ACC112 (cell line): ENCODE results near the gene CCNK.

Experiments used
- H2AFZ ChIP-seq: fragments of 200-600 bp; sonication (generic); one replicate; pipeline ENCODE4 v1.6.0; 2017; ENCODE audit warnings: antibody characterized with exemption, low read length; ENCODE audit not compliant: unreplicated experiment
- H3K27ac ChIP-seq: fragments of 200-600 bp; sonication (generic); 2 replicates; pipeline ENCODE4 v1.5.1; 2014; ENCODE audit warnings: low read depth, mild to moderate bottlenecking, antibody characterized with exemption, low read length, moderate library complexity
- H3K27me3 ChIP-seq: fragments of 200-600 bp; sonication (generic); 2 replicates; pipeline ENCODE4 v1.6.1; 2014; ENCODE audit warnings: mild to moderate bottlenecking, antibody characterized with exemption, low read length, moderate library complexity, mixed read lengths; ENCODE audit not compliant: insufficient read depth
- H3K36me3 ChIP-seq: fragments of 200-600 bp; sonication (generic); 2 replicates; pipeline ENCODE4 v1.6.1; 2016; ENCODE audit warnings: mild to moderate bottlenecking, antibody characterized with exemption, low read length, moderate library complexity, mixed read lengths; ENCODE audit not compliant: insufficient read depth
- H3K4me1 ChIP-seq: fragments of 200-600 bp; sonication (generic); one replicate; pipeline ENCODE4 v1.6.1; 2016; ENCODE audit warnings: low read length, mixed read lengths; ENCODE audit not compliant: insufficient read depth, unreplicated experiment, control insufficient read depth
- H3K4me3 ChIP-seq: fragments of 200-600 bp; sonication (generic); 2 replicates; pipeline ENCODE4 v1.5.1; 2014; ENCODE audit warnings: mild to moderate bottlenecking, low read depth, low read length
- H3K79me2 ChIP-seq: fragments of 200-600 bp; sonication (generic); one replicate; pipeline ENCODE4 v1.6.0; 2016; ENCODE audit warnings: low read length; ENCODE audit not compliant: control insufficient read depth, unreplicated experiment, insufficient read depth

CCNK gene

DNA sequence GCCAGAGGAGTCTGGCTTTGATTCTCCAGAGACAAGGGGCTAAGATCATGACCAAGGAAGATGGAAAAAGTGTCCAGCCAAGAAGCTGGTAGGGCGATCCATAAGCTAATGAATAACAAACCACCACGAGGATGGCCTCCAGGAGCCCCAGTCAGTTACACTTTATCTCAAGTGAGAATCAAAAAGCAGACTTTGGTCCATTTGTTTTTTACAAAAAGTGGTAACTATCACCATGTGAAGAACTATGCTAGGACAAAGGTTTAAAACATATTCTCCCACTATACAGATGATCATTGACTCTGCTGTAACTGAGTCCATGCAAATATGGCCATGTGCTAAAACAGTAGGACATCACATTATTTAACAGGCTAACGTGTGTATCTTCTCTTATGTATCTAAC lies 14.5 kb upstream of the CCNK start:
- Histone ChIP-seq H2AFZ (no peak overlapping the region), H3K4me1 (no peaks in the 10 kb centered on the region), H3K36me3 (peaks cover 11% of the 10 kb centered on the region; the same call in 1 of the 2 replicates), H3K27me3 (no peaks in the 10 kb centered on the region), H3K4me3 (no peak overlapping the region), H3K27ac (no peak overlapping the region), H3K79me2 (peaks cover 53% of the 10 kb centered on the region)

DNA sequence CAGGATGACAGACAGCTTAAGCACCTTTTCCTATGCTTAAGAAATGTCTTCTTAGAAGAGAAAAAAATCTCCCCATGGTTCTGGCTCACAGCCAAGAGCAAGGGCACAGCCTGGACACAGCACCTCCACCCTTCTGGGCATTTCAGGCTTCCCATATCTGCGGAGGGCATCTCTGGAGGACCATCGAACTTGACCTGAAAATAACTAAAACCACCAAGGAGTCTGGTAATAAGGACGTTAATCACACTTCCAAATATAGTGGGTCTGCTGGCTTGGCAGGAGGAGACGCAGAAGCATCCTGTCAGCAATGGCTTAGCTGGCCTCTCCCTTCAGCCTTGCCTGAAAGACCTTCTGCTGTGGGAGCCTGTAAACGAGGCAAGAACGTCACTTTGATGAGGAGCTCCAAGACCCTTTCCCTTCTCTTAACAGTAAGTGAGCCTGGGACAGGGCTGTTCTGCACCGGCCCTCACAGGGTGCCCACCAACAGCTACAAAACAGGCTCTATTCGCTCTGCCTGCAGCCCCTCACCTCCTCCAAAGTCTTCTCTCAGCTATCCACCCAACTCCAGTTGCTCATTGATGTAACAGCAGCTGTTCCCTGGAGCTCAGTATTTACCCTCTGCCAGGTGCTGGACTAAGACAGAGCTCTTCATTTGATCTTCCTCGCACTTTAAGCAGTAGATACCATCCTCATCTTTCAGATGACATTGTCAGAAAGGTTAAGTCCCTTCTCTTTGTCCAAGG lies 13.7 kb upstream of the CCNK start:
- Histone ChIP-seq H3K79me2 (peaks cover 59% of the 10 kb centered on the region), H3K4me1 (no peaks in the 10 kb centered on the region), H2AFZ (no peak overlapping the region), H3K4me3 (no peak overlapping the region), H3K27ac (no peak overlapping the region), H3K36me3 (peaks cover 4% of the 10 kb centered on the region; the same call in 1 of the 2 replicates), H3K27me3 (no peaks in the 10 kb centered on the region)

DNA sequence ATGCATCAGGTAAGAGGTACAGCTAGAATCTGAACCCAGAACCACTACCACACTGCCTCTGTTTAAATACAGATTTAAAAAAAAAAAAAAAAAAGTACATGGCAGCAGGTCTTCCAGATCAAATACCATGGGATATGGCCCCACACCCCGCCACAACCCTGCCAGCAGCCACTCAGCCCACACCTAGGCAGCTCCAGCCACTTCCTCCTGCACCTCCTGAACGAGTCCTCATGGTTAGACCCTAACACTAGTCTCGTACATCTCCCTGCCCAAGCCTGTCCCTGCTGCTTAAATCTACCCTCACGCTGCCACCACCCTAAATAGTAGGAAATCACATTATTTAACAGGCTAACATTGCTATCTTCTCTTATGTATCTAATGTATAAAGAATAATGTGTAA lies 13.1 kb upstream of the CCNK start:
- Histone ChIP-seq H3K4me1 (peaks cover 1% of the 10 kb centered on the region), H3K27me3 (no peaks in the 10 kb centered on the region), H2AFZ (no peak overlapping the region), H3K27ac (no peak overlapping the region), H3K36me3 (no peaks in the 10 kb centered on the region), H3K79me2 (peaks cover 65% of the 10 kb centered on the region), H3K4me3 (no peak overlapping the region)

DNA sequence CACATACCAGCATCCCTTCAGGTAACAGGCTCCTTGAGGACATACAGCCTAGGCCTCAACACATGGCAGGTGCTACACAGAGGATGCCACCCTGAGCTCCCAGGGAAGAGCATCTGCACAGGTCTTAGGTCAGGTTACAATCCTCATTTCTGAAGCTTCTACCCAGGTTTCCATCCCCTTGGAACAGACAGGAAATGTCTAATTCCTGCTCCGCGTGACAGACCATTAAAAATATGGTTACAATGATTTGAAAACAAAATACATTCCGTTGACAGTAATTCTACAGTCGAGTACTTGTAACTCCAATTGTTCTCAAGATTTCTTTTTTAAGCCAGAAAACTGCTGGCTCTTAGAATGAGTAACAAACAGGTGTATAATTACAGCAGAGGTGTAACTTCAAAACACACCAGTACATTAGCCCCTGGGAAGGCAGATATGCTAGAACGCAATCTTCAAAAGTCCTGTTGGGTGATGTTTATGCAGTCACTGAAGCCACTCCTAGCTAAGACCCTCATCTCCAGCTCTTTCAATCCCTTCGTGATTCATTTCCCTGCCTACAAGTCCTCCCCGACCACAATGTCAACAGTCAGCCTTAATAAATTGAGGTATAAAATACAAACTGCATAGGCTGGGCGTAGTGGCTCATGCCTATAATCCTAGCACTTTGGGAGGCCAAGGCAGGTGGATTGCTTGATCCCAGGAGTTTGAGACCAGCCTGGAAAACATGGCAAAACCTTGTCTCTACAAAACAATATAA lies 12.2 kb upstream of the CCNK start:
- Histone ChIP-seq H2AFZ (no peak overlapping the region), H3K36me3 (no peaks in the 10 kb centered on the region), H3K4me1 (peaks cover 3% of the 10 kb centered on the region), H3K79me2 (peaks cover 74% of the 10 kb centered on the region), H3K4me3 (no peak overlapping the region), H3K27ac (no peak overlapping the region), H3K27me3 (no peaks in the 10 kb centered on the region)

DNA sequence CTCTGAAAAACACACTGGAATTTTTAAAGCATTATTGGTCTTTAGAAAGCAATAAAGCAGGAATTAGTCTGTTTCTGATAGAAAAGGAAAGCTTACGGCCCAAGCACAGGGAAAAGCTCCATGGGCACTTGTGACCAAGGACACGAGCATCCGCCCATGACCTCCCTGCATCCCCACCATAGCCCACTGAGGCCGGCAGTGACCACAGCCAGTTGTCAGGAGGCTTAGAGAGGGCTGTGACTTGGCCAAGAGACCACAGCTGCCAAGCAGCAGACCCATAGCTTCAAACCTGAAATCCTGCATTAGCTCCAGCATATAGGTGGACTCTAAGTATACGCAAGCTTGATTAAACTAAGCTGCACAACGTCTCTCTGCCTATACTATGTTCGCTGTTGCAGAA lies 9.5 kb upstream of the CCNK start:
- H3K4me3 ChIP-seq, result no peak overlapping the region
- H3K36me3 ChIP-seq, result no peaks in the 10 kb centered on the region
- no peak overlapping the region for H3K27ac ChIP-seq
- no peak overlapping the region for H2AFZ ChIP-seq
- H3K4me1 ChIP-seq, result peaks cover 3% of the 10 kb centered on the region
- H3K79me2 ChIP-seq, result peaks cover 91% of the 10 kb centered on the region
- H3K27me3 ChIP-seq, result no peaks in the 10 kb centered on the region

DNA sequence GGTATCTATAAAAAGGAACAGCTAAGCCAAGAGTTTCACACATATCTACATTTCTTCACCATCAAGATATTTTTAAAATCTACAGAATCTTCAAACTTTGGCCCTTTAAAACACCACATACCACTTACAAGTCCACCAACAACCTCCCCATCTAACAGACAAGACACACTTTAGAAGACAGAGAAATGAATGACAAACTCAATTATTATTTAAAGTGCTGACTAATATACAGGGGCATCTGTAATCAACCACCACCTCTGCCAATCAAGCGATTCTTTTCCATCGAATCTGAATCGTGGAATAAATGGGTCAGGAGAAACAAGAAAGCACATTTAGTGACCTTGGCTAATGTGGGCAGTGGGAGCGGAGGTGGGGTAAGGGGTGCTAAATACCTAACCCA lies 8.3 kb upstream of the CCNK start:
- Histone ChIP-seq H3K4me1 (peaks cover 8% of the 10 kb centered on the region), H3K36me3 (no peaks in the 10 kb centered on the region), H3K4me3 (no peak overlapping the region), H3K27me3 (no peaks in the 10 kb centered on the region), H2AFZ (no peak overlapping the region), H3K27ac (no peak overlapping the region), H3K79me2 (peaks cover 92% of the 10 kb centered on the region)

DNA sequence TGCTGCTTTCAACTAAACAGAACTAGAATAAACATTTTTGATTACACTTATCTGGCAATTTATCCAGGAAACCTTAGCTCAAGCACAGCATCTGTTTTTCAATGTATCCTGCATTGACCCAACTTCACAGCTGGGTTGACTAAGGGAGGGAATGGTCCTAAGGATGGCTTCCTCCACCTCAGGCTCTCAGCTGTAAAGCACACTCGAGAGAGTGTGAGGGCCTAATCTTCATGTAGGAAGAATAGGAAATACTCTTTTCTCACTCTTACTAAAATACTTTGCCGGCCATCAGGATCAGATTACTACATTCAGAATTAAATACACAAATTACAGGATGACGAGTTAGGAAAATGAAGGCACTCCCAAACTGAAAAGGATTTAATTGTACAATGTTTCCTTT lies 7.8 kb upstream of the CCNK start:
- H3K4me3 ChIP-seq, result no peak overlapping the region

DNA sequence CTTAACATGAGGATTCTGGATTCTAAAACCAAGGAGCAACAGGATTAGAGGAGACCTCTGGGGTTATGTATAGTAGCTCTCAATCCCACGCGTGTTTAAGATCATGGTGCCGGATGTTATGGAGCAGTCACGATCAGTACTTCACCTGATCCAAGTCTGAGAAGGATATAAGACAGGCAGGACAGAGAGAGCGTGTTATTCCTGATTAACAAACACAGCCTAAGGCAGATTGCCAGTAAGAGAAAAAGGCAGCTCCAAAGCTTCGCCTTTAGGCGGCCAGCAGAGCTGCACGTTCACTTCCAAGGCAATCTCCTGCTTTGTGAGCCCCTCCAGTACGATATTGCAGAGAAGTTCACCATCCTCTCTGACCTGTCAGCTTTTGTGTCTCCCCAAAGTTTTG lies 6.0 kb upstream of the CCNK start:
- Histone ChIP-seq H3K36me3 (no peaks in the 10 kb centered on the region), H3K4me3 (no peak overlapping the region), H3K27ac (no peak overlapping the region), H2AFZ (no peak overlapping the region), H3K27me3 (no peaks in the 10 kb centered on the region), H3K4me1 (peaks cover 22% of the 10 kb centered on the region), H3K79me2 (peaks cover 95% of the 10 kb centered on the region)

More for the DNA sequence above, 7.8 kb upstream of the CCNK start:
- H3K27ac ChIP-seq, result no peak overlapping the region
- peaks cover 13% of the 10 kb centered on the region for H3K4me1 ChIP-seq
- no peak overlapping the region for H2AFZ ChIP-seq
- no peaks in the 10 kb centered on the region for H3K27me3 ChIP-seq
- H3K79me2 ChIP-seq, result peaks cover 93% of the 10 kb centered on the region
- H3K36me3 ChIP-seq, result no peaks in the 10 kb centered on the region

DNA sequence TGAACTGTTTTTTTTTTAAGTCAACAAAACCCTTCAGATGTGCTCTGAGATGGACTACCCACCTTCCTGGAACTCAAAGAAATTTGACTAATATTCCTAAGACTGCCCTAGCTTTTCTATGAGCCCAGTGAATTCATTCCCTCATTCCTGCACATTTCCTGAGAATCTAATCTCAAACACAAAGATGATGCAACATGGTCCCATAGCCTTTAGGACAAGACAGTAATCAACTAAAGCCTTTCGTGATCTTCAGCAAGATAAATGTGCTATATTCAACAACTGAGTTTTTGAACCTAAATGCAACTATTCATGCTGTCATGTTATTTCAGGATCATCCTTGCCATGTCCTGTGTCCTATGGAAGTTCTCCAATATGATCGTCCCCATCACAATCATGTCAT lies 5.5 kb upstream of the CCNK start:
- Histone ChIP-seq H3K79me2 (peaks cover 90% of the 10 kb centered on the region), H3K27ac (no peak overlapping the region), H3K4me1 (peaks cover 22% of the 10 kb centered on the region), H2AFZ (no peak overlapping the region), H3K36me3 (no peaks in the 10 kb centered on the region), H3K4me3 (no peak overlapping the region), H3K27me3 (no peaks in the 10 kb centered on the region)

DNA sequence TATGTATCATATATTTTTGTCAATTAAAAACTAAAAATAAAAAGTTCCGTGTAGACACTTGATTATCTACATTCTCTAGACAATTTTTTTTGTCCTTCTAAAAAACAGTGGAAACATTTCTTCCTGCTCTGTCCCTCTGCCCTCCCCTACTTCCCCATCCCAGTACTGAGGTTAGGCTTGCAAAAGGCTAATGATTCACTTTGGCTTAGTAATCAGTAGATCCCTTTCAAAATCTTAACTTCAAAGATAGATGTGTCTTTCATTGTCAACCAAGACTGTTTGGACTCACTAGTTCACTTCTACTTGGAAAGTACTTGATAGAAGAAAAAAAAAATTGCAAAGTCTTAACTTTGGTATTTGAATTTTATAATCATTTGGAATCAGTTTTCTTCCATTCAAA lies 4.3 kb upstream of the CCNK start:
- no peak overlapping the region for H2AFZ ChIP-seq
- peaks cover 85% of the 10 kb centered on the region for H3K79me2 ChIP-seq
- no peak overlapping the region for H3K27ac ChIP-seq
- no peak overlapping the region for H3K4me3 ChIP-seq
- no peaks in the 10 kb centered on the region for H3K36me3 ChIP-seq
- peaks cover 22% of the 10 kb centered on the region for H3K4me1 ChIP-seq
- no peaks in the 10 kb centered on the region for H3K27me3 ChIP-seq

DNA sequence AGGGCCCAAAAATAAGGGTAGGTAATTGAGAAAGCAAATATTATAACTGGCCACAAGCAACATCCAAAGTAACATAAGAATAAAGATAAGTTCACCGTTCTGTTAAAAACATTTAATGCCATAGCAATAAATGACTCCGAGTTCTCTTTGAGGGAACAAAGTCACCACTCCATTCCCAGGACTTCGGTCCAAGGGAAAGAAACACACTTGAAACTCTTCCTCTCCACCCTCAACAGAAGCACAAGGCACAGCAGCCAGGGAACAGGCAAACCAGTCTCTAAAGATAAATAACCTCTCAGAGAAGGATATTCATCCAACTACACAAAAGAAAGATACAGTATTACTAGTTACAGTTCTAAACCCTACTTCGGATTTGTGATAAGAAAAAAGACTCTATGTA lies 3.1 kb upstream of the CCNK start:
- no peaks in the 10 kb centered on the region for H3K27me3 ChIP-seq
- no peak overlapping the region for H2AFZ ChIP-seq
- peaks cover 28% of the 10 kb centered on the region for H3K4me1 ChIP-seq
- peaks cover 86% of the 10 kb centered on the region for H3K79me2 ChIP-seq
- H3K4me3 ChIP-seq, result peak overlapping the region; percentile 92
- no peak overlapping the region for H3K27ac ChIP-seq
- H3K36me3 ChIP-seq, result no peaks in the 10 kb centered on the region
